GM12878 (cell line): ENCODE data around the gene POU4F1.

Experiments used
- BRCA1 ChIP-seq: IDR thresholded peaks from 2 replicates; pipeline ENCODE4 v1.6.1; 2011; ENCODE audit warnings: low read depth, low read length, improper control_type of control experiment
- MAX ChIP-seq: IDR thresholded peaks from 2 replicates; pipeline ENCODE4 v1.6.1; 2012; ENCODE audit warnings: low read depth, low read length, improper control_type of control experiment
- NR2C2 ChIP-seq: IDR thresholded peaks from 2 replicates; pipeline ENCODE4 v1.6.1; 2011; ENCODE audit warnings: borderline replicate concordance, low read depth; ENCODE audit not compliant: control insufficient read depth, insufficient read length
- STAT3 ChIP-seq: IDR thresholded peaks from 2 replicates; pipeline ENCODE4 v1.6.1; 2011; ENCODE audit warnings: low read depth, low read length, improper control_type of control experiment
- ZBED1 ChIP-seq: IDR thresholded peaks from 2 replicates; pipeline ENCODE4 v1.6.1; 2016; ENCODE audit warnings: borderline replicate concordance
- TF ChIP-seq, protein P1 (sequence below), 3 experiments: IDR thresholded peaks in 2 of 3; conservative IDR thresholded peaks in 1 of 3; 2 replicates each; pipeline ENCODE4 v1.5.1; 2011; ENCODE audit warnings: low read depth in 3 of 3, low read length in 3 of 3, mild to moderate bottlenecking in 3 of 3, control low read depth in 2 of 3, moderate library complexity in 2 of 3, inconsistent platforms in 1 of 3, mixed read lengths in 1 of 3; ENCODE audit not compliant: control insufficient read depth in 2 of 3, insufficient read depth in 1 of 3; ENCODE audit errors: extremely low read depth in 1 of 3

DNA sequence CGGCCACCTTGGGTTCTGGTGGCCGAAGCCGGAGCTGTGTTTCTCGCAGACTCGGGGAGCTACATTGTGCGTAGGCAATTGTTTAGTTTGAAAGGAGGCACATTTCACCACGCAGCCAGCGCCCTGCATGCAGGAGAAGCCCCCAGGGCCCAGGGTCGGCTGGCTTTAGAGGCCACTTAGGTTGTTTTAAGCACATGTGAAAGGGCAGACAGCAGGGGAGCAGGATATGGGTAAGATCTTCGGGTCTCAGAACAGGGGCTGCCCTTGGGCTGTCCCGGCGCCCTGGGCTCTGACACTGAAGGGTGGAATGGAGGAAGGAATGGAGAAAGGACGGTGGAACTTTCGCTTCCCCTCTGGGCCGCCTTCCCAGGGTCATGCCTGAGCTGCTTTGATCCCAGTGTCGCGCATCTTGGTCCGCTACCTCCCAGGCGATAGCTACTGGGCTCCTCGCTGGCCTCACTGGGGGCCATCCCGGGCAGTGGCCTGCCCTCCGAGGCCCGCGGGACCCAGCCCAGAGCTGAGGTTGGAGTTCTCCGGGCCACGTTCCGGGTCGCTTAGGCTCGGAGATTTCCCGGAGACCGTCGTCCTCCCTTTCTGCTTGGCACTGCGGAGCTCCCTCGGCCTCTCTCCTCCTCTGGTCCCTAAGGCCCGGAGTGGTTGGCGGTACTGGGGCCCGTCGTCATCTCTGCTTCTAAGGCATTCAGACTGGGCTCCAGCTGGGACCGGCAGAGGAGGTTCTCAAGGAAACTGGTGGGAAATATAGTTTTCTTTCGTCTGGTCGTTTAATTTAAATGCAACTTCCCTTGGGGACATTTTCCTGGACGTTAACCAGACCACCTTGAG is 4.3 kb upstream of the POU4F1 start:
- TF ChIP-seq MAX (no peak), NR2C2 (no peak), BRCA1 (no peak), ZBED1 (no peak), STAT3 (no peak)
- TF ChIP-seq, protein P1, sequence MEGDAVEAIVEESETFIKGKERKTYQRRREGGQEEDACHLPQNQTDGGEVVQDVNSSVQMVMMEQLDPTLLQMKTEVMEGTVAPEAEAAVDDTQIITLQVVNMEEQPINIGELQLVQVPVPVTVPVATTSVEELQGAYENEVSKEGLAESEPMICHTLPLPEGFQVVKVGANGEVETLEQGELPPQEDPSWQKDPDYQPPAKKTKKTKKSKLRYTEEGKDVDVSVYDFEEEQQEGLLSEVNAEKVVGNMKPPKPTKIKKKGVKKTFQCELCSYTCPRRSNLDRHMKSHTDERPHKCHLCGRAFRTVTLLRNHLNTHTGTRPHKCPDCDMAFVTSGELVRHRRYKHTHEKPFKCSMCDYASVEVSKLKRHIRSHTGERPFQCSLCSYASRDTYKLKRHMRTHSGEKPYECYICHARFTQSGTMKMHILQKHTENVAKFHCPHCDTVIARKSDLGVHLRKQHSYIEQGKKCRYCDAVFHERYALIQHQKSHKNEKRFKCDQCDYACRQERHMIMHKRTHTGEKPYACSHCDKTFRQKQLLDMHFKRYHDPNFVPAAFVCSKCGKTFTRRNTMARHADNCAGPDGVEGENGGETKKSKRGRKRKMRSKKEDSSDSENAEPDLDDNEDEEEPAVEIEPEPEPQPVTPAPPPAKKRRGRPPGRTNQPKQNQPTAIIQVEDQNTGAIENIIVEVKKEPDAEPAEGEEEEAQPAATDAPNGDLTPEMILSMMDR (IDR thresholded peaks at IDR 0.05 in 2 of 3, conservative IDR thresholded peaks at IDR 0.05 in 1 of 3; ENCODE audit: control insufficient read depth in 2 of 3, extremely low read depth in 1 of 3, insufficient read depth in 1 of 3, low read depth in 3 of 3, low read length in 3 of 3), result no peak
